Fibroblast of pulmonary artery (primary cell): ENCODE measurements around the gene YARS1.
A peak's percentile ranks its signal among the peaks of the same experiment; 100 is the strongest.

Experiments used
- DNase-seq: peaks from one replicate; pipeline ENCODE4 v3.0.0-alpha.2; 2010; ENCODE audit warnings: low read depth
- H3K4me3 ChIP-seq: replicated peaks from 2 replicates; pipeline ENCODE4 v1.5.1; 2011; ENCODE audit warnings: low read depth, mild to moderate bottlenecking, control low read depth, low read length, moderate library complexity
- CTCF ChIP-seq: IDR thresholded peaks from 2 replicates; pipeline ENCODE4 v1.5.1; 2011; ENCODE audit warnings: mild to moderate bottlenecking, control low read depth, low read length, inconsistent platforms; ENCODE audit errors: missing control alignments

YARS1 gene

DNA sequence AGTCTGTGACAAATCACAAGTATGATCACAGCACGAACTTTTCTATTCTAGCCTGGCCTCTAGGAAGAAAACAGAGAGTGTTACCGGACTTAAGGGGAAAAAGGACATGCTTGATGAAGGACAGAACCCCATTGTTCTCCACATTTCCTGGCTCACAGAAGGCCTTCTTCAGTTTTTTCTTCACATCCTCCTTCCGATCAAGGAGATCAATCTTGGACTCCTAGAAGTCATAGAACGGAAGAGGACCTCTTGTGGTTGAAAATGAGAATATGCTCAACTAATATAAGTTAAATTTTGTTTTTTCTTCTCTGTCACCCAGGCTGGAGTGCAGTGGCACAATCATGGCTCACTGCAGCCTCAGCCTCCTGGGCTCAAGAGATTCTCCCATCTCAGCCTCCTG lies 30.3 kb downstream of the YARS1 start:
- H3K4me3 ChIP-seq = no peak overlapping the region
- TF ChIP-seq CTCF = peak; percentile 40

GRCh38 chr1:32784817-32785216 lies 32.3 kb downstream of the YARS1 start:
- no peak for DNase-seq
- TF ChIP-seq CTCF = no peak
- no peak overlapping the region for H3K4me3 ChIP-seq

More for the DNA sequence above, 30.3 kb downstream of the YARS1 start:
- peak; percentile 53 for DNase-seq

GRCh38 chr1:32783851-32784250 lies 33.3 kb downstream of the YARS1 start:
- H3K4me3 ChIP-seq = no peak overlapping the region
- no peak for DNase-seq
- TF ChIP-seq CTCF = no peak

- TF ChIP-seq CTCF = no peak
- no peak overlapping the region for H3K4me3 ChIP-seq
- DNase-seq = no peak
Measured at GRCh38 chr1:32782086-32782485, 35.1 kb downstream of the YARS1 start.

DNA sequence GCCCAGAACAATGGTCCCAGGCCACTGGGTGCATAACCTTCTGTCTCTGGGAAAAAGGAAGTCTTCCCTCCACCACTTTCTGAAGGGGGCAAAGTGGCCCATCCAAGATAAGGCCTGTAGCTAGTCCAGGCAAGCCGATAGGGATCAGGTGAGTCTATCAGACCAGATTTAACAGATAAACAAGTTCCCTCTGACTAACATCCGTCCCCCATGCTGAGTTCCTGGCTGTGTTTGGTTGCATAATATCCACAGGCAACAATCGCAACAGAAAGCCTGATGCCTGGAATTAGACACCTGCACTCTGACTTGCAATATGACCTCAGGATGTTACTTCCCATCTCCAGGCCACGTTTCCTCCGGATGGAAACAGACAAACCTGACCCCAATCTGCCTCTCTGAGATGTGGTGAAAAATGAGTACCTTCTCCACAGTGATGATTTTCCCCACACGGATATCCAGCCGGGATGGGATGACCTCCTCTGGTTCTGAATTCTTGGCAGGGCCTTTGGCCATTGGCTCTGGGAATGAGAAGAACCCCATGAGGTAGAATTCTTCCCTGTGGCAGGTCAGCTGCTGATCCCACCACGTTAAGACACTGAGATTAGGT lies 36.4 kb downstream of the YARS1 start:
- no peak for DNase-seq
- H3K4me3 ChIP-seq = no peak overlapping the region
- no peak for TF ChIP-seq CTCF

GRCh38 chr1:32780005-32780404 lies 37.2 kb downstream of the YARS1 start:
- no peak for TF ChIP-seq CTCF
- no peak overlapping the region for H3K4me3 ChIP-seq
- no peak for DNase-seq

GRCh38 chr1:32779242-32779641 lies 37.9 kb downstream of the YARS1 start:
- DNase-seq = no peak
- TF ChIP-seq CTCF = no peak

More at GRCh38 chr1:32779242-32779641, 37.9 kb downstream of the YARS1 start:
- H3K4me3 ChIP-seq = no peak overlapping the region
